Cardiac atrium fibroblast (primary cell): ENCODE results near the gene RPF1. TPM values are rescaled to one million over a fixed set of nuclear protein-coding genes. Genes with fewer than 3 reads are reported as not detected.

Experiments
- total RNA-seq: library from RNA; depleted of rRNA; stranded (reverse); fragments of >200 nt; gene quantifications from 2 replicates; pipeline ENCODE4 v1.2.3, GENCODE V29; 2015

RPF1 gene
- total RNA-seq, result 14.6 and 18.3 TPM in 2 replicates

GRCh38 chr1:84478876-84479868 lies at the start of gene RPF1:
Gene RPF1 (plus strand): TSS chr1:84479266. CDS start chr1:84479282, 16 bp downstream.

GRCh38 chr1:84506002-84506728 lies 27.1 kb downstream of the RPF1 start, which contains the start of the genes GNG5 and SPATA1:
Gene GNG5 (minus strand): TSS chr1:84506581. CDS start chr1:84506091, 490 bp downstream.
Gene SPATA1 (plus strand): TSS chr1:84506386. CDS start chr1:84516360, 9,974 bp downstream.

Other genes with a start within 250 kb of the RPF1 start
- 0.32 and 0.54 TPM in 2 replicates for gene SAMD13, start 177.6 kb upstream of the RPF1 start, total RNA-seq
- not detected in 2 replicates for gene DNASE2B, start 80.8 kb upstream of the RPF1 start, total RNA-seq
- gene SPATA1, start 27.1 kb downstream of the RPF1 start, total RNA-seq, result not detected in 2 replicates
- gene GNG5, start 27.3 kb downstream of the RPF1 start, total RNA-seq, result 36.8 and 80.7 TPM in 2 replicates
- 10.7 and 15.2 TPM in 2 replicates for gene CTBS, start 95.2 kb downstream of the RPF1 start, total RNA-seq
- 8.4 and 12.3 TPM in 2 replicates for gene SSX2IP, start 211.2 kb downstream of the RPF1 start, total RNA-seq